ENCODE results near the gene BRD3OS. TPM values are rescaled to one million over a fixed set of nuclear protein-coding genes. Genes with fewer than 3 reads are reported as not detected.

BRD3OS gene
- total and polyA plus RNA-seq, 2 experiments from 2014 or later, result 9.2 to 16.0 TPM

GRCh38 chr9:134050726-134051125, 25.4 kb downstream of the BRD3OS start (continued):
- TF ChIP-seq, protein P1, sequence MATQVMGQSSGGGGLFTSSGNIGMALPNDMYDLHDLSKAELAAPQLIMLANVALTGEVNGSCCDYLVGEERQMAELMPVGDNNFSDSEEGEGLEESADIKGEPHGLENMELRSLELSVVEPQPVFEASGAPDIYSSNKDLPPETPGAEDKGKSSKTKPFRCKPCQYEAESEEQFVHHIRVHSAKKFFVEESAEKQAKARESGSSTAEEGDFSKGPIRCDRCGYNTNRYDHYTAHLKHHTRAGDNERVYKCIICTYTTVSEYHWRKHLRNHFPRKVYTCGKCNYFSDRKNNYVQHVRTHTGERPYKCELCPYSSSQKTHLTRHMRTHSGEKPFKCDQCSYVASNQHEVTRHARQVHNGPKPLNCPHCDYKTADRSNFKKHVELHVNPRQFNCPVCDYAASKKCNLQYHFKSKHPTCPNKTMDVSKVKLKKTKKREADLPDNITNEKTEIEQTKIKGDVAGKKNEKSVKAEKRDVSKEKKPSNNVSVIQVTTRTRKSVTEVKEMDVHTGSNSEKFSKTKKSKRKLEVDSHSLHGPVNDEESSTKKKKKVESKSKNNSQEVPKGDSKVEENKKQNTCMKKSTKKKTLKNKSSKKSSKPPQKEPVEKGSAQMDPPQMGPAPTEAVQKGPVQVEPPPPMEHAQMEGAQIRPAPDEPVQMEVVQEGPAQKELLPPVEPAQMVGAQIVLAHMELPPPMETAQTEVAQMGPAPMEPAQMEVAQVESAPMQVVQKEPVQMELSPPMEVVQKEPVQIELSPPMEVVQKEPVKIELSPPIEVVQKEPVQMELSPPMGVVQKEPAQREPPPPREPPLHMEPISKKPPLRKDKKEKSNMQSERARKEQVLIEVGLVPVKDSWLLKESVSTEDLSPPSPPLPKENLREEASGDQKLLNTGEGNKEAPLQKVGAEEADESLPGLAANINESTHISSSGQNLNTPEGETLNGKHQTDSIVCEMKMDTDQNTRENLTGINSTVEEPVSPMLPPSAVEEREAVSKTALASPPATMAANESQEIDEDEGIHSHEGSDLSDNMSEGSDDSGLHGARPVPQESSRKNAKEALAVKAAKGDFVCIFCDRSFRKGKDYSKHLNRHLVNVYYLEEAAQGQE (IDR thresholded peaks at IDR 0.05; ENCODE audit: unreplicated experiment), result no peak

DNA sequence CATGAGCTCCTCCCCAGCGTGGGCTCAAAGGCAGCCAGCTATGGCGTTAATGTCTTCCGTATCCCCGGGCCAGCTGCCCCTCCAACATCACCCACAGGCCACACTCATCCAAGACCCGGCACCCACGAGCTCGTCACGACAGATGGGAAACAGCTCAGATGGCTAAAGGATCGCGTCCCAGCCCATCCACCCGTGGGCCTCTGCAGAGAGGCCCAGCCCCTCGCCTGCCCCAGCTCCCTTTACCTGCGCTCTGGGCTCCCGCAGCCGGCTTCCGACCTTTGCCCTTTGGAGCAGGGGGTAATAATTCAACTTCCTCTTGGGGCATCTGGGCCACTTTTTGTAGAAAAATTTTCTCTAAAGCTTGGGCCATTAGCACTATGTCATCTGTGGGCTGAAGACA, 26.0 kb downstream of the BRD3OS start:
- no peak overlapping the region for H2AFZ ChIP-seq
- H3K9me2 ChIP-seq (ENCODE audit: insufficient read depth), result no peaks in the 10 kb centered on the region
- no peak overlapping the region for H3K27ac ChIP-seq (ENCODE audit: low read depth)
- no peaks in the 10 kb centered on the region for H3K27me3 ChIP-seq (ENCODE audit: insufficient read depth)
- H3K27me3 Mint-ChIP-seq (ENCODE audit: insufficient read depth, low read depth, poor library complexity), result peaks cover 6% of the 10 kb centered on the region
- peaks cover 29% of the 10 kb centered on the region for H3K79me2 ChIP-seq (replicated peaks; ENCODE audit: insufficient read depth)
- H3K4me1 Mint-ChIP-seq, result peaks cover 3% of the 10 kb centered on the region; the same call in 1 of the 3 replicates
- H3K36me3 Mint-ChIP-seq (ENCODE audit: low read depth), result peaks cover 43% of the 10 kb centered on the region
- H3K4me3 Mint-ChIP-seq, result no peak overlapping the region
- ATAC-seq (no peak), DNase-seq (ENCODE audit: low spot score) (no peak)
- no peaks in the 10 kb centered on the region for H3F3A ChIP-seq (replicated peaks; ENCODE audit: low read depth)
- H3K27ac Mint-ChIP-seq, result no peak overlapping the region; the same call in 1 of the 2 replicates
- H3K4me3 ChIP-seq, result no peak overlapping the region
- H3K4me1 ChIP-seq (ENCODE audit: insufficient read depth), result no peaks in the 10 kb centered on the region
- no peaks in the 10 kb centered on the region for H3K9me3 Mint-ChIP-seq
- peaks cover 10% of the 10 kb centered on the region; the same call in 1 of the 2 replicates for H3K36me3 ChIP-seq (ENCODE audit: insufficient read depth)
- H3K4me2 ChIP-seq, result no peak overlapping the region
- H4K20me1 ChIP-seq (replicated peaks; ENCODE audit: insufficient read depth), result no peaks in the 10 kb centered on the region; the same call in none of the 2 replicates
- no peak for TF ChIP-seq EZH2phosphoT487 (IDR thresholded peaks at IDR 0.05; ENCODE audit: unreplicated experiment)
- TF ChIP-seq POLR2AphosphoS5 (IDR thresholded peaks at IDR 0.05; ENCODE audit: low read depth), result no peak
- TF ChIP-seq ZNF331 (CRISPR knock-in tag; IDR thresholded peaks at IDR 0.05; ENCODE audit: low read depth), result no peak
- TF ChIP-seq, protein P2, sequence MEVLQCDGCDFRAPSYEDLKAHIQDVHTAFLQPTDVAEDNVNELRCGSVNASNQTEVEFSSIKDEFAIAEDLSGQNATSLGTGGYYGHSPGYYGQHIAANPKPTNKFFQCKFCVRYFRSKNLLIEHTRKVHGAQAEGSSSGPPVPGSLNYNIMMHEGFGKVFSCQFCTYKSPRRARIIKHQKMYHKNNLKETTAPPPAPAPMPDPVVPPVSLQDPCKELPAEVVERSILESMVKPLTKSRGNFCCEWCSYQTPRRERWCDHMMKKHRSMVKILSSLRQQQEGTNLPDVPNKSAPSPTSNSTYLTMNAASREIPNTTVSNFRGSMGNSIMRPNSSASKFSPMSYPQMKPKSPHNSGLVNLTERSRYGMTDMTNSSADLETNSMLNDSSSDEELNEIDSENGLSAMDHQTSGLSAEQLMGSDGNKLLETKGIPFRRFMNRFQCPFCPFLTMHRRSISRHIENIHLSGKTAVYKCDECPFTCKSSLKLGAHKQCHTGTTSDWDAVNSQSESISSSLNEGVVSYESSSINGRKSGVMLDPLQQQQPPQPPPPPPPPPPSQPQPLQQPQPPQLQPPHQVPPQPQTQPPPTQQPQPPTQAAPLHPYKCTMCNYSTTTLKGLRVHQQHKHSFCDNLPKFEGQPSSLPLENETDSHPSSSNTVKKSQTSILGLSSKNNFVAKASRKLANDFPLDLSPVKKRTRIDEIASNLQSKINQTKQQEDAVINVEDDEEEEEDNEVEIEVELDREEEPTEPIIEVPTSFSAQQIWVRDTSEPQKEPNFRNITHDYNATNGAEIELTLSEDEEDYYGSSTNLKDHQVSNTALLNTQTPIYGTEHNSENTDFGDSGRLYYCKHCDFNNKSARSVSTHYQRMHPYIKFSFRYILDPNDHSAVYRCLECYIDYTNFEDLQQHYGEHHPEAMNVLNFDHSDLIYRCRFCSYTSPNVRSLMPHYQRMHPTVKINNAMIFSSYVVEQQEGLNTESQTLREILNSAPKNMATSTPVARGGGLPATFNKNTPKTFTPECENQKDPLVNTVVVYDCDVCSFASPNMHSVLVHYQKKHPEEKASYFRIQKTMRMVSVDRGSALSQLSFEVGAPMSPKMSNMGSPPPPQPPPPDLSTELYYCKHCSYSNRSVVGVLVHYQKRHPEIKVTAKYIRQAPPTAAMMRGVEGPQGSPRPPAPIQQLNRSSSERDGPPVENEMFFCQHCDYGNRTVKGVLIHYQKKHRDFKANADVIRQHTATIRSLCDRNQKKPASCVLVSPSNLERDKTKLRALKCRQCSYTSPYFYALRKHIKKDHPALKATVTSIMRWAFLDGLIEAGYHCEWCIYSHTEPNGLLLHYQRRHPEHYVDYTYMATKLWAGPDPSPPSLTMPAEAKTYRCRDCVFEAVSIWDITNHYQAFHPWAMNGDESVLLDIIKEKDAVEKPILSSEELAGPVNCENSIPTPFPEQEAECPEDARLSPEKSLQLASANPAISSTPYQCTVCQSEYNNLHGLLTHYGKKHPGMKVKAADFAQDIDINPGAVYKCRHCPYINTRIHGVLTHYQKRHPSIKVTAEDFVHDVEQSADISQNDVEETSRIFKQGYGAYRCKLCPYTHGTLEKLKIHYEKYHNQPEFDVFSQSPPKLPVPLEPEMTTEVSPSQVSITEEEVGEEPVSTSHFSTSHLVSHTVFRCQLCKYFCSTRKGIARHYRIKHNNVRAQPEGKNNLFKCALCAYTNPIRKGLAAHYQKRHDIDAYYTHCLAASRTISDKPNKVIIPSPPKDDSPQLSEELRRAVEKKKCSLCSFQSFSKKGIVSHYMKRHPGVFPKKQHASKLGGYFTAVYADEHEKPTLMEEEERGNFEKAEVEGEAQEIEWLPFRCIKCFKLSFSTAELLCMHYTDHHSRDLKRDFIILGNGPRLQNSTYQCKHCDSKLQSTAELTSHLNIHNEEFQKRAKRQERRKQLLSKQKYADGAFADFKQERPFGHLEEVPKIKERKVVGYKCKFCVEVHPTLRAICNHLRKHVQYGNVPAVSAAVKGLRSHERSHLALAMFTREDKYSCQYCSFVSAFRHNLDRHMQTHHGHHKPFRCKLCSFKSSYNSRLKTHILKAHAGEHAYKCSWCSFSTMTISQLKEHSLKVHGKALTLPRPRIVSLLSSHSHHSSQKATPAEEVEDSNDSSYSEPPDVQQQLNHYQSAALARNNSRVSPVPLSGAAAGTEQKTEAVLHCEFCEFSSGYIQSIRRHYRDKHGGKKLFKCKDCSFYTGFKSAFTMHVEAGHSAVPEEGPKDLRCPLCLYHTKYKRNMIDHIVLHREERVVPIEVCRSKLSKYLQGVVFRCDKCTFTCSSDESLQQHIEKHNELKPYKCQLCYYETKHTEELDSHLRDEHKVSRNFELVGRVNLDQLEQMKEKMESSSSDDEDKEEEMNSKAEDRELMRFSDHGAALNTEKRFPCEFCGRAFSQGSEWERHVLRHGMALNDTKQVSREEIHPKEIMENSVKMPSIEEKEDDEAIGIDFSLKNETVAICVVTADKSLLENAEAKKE (CRISPR knock-in tag; IDR thresholded peaks at IDR 0.05), result no peak
- no peak for TF ChIP-seq EZH2 (IDR thresholded peaks at IDR 0.05; ENCODE audit: low read depth, unreplicated experiment)
- TF ChIP-seq ZNF114 (CRISPR knock-in tag; IDR thresholded peaks at IDR 0.05), result no peak
- TF ChIP-seq, protein P3, sequence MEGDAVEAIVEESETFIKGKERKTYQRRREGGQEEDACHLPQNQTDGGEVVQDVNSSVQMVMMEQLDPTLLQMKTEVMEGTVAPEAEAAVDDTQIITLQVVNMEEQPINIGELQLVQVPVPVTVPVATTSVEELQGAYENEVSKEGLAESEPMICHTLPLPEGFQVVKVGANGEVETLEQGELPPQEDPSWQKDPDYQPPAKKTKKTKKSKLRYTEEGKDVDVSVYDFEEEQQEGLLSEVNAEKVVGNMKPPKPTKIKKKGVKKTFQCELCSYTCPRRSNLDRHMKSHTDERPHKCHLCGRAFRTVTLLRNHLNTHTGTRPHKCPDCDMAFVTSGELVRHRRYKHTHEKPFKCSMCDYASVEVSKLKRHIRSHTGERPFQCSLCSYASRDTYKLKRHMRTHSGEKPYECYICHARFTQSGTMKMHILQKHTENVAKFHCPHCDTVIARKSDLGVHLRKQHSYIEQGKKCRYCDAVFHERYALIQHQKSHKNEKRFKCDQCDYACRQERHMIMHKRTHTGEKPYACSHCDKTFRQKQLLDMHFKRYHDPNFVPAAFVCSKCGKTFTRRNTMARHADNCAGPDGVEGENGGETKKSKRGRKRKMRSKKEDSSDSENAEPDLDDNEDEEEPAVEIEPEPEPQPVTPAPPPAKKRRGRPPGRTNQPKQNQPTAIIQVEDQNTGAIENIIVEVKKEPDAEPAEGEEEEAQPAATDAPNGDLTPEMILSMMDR (conservative IDR thresholded peaks at IDR 0.05; ENCODE audit: low read depth in 2 of 2), result no peak
- TF ChIP-seq, protein P1 (IDR thresholded peaks at IDR 0.05; ENCODE audit: unreplicated experiment), result no peak
- no peak for TF ChIP-seq CREB1 (CRISPR knock-in tag; IDR thresholded peaks at IDR 0.05; ENCODE audit: low read depth)
- TF ChIP-seq NANOG (IDR thresholded peaks at IDR 0.05; ENCODE audit: borderline replicate concordance), result no peak
